Glutamatergic neuron (in vitro differentiated cells): Measurements from ENCODE around the gene SPTSSA. TPM values are rescaled to one million over a fixed set of nuclear protein-coding genes. Genes with fewer than 3 reads are reported as not detected.

Source experiments
- DNase-seq: peaks from one replicate; pipeline ENCODE4 v3.0.0; 2022
- H3K27ac Mint-ChIP-seq: one replicate; pipeline ENCODE4 v1.8.0; 2020; ENCODE audit warnings: mild to moderate bottlenecking, mixed read lengths, inconsistent platforms; ENCODE audit not compliant: unreplicated experiment
- H3K27me3 Mint-ChIP-seq: one replicate; pipeline ENCODE4 v1.8.0; 2020; ENCODE audit warnings: mild to moderate bottlenecking, moderate library complexity, mixed read lengths, inconsistent platforms; ENCODE audit not compliant: unreplicated experiment
- H3K36me3 Mint-ChIP-seq: one replicate; pipeline ENCODE4 v1.8.0; 2020; ENCODE audit warnings: mild to moderate bottlenecking, mixed read lengths, inconsistent platforms; ENCODE audit not compliant: unreplicated experiment
- H3K4me1 Mint-ChIP-seq: one replicate; pipeline ENCODE4 v1.8.0; 2020; ENCODE audit warnings: mild to moderate bottlenecking, low read depth, mixed read lengths, inconsistent platforms; ENCODE audit not compliant: unreplicated experiment
- H3K4me3 Mint-ChIP-seq: one replicate; pipeline ENCODE4 v1.8.0; 2020; ENCODE audit warnings: mild to moderate bottlenecking, mixed read lengths, inconsistent platforms; ENCODE audit not compliant: unreplicated experiment
- H3K9me3 Mint-ChIP-seq: one replicate; pipeline ENCODE4 v1.8.0; 2020; ENCODE audit warnings: mild to moderate bottlenecking, moderate library complexity, mixed read lengths, inconsistent platforms; ENCODE audit not compliant: unreplicated experiment
- CTCF ChIP-seq: fragments of 200-600 bp; sonication (generic); IDR thresholded peaks from one replicate; pipeline ENCODE4 v1.5.0; 2021; ENCODE audit not compliant: partially characterized antibody, unreplicated experiment
- total RNA-seq: library from RNA; stranded (reverse); fragmentation: NEBNext Ultra II Directional; extraction: Animal tissue kit (Norgen Biotek cat#: 25700); gene quantifications from one replicate; pipeline ENCODE4 v1.2.1, GENCODE V29; 2021; ENCODE audit not compliant: unreplicated experiment

SPTSSA gene
- total RNA-seq, 1 donor from 2014 or later, result 21.4 TPM

GRCh38 chr14:34472706-34473279 lies 10.8 kb upstream of the SPTSSA start:
- no peak for TF ChIP-seq CTCF
- H3K4me3 Mint-ChIP-seq, result no peak overlapping the region
- H3K27ac Mint-ChIP-seq, result no peak overlapping the region
- no peak for DNase-seq
- peaks cover 12% of the 10 kb centered on the region for H3K9me3 Mint-ChIP-seq
- peaks cover 5% of the 10 kb centered on the region for H3K4me1 Mint-ChIP-seq
- no peaks in the 10 kb centered on the region for H3K27me3 Mint-ChIP-seq
- H3K36me3 Mint-ChIP-seq, result no peaks in the 10 kb centered on the region

GRCh38 chr14:34470319-34470718 lies 8.3 kb upstream of the SPTSSA start:
- no peaks in the 10 kb centered on the region for H3K4me1 Mint-ChIP-seq
- H3K36me3 Mint-ChIP-seq, result no peaks in the 10 kb centered on the region
- no peak for DNase-seq
- no peaks in the 10 kb centered on the region for H3K27me3 Mint-ChIP-seq
- H3K9me3 Mint-ChIP-seq, result peaks cover 9% of the 10 kb centered on the region
- H3K27ac Mint-ChIP-seq, result no peak overlapping the region
- TF ChIP-seq CTCF, result no peak
- H3K4me3 Mint-ChIP-seq, result no peak overlapping the region

- no peak for DNase-seq
- Mint-ChIP-seq H3K27me3 (peaks cover 4% of the 10 kb centered on the region), H3K36me3 (no peaks in the 10 kb centered on the region), H3K4me3 (no peak overlapping the region), H3K9me3 (no peaks in the 10 kb centered on the region), H3K27ac (no peak overlapping the region), H3K4me1 (peaks cover 7% of the 10 kb centered on the region)
- TF ChIP-seq CTCF, result no peak
Observed at GRCh38 chr14:34466691-34467090, 4.7 kb upstream of the SPTSSA start.

- no peak for DNase-seq
- Mint-ChIP-seq H3K27me3 (peaks cover 10% of the 10 kb centered on the region), H3K36me3 (no peaks in the 10 kb centered on the region), H3K4me1 (peaks cover 13% of the 10 kb centered on the region), H3K27ac (no peak overlapping the region), H3K9me3 (peaks cover 6% of the 10 kb centered on the region), H3K4me3 (no peak overlapping the region)
- TF ChIP-seq CTCF, result no peak
Observed at GRCh38 chr14:34465069-34465859, 3.2 kb upstream of the SPTSSA start.

DNA sequence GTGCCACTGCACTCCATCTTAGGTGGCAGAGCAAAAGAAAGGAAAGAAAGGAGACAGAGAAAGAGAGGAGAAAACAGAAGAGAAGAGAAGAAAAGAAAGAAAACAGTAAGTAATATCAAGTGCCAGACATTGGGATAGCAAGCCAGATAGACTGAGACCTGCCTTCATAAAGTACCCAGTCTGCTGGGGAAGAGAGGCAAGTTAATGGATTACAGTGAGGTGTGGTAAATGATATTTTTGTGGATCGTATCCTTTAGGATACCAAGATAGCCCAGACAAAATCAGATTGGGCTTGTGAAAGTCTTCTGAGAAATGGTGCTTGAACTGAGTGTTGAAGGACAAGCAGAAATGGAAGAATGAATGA lies 1.5 kb upstream of the SPTSSA start:
- peaks cover 10% of the 10 kb centered on the region for H3K27me3 Mint-ChIP-seq
- no peak for TF ChIP-seq CTCF
- no peaks in the 10 kb centered on the region for H3K36me3 Mint-ChIP-seq
- H3K4me3 Mint-ChIP-seq, result no peak overlapping the region
- DNase-seq, result no peak
- H3K27ac Mint-ChIP-seq, result no peak overlapping the region
- peaks cover 6% of the 10 kb centered on the region for H3K9me3 Mint-ChIP-seq
- H3K4me1 Mint-ChIP-seq, result peaks cover 13% of the 10 kb centered on the region
